GM20431 (cell line): Measurements from ENCODE around the gene RAB17.
"Not testable (repeated sequence)": the region's sequence is repeated elsewhere in the genome, so short reads cannot be mapped to it uniquely, and the experiment has no call there.

Source experiments
- in situ Hi-C: fragments of 300-500 bp; cut with MseI, MboI; formaldehyde crosslinking; loops from one replicate; pipeline ENCODE4 v1.15.0; 2020; ENCODE audit warnings: low sequenced_read_pairs; ENCODE audit not compliant: unreplicated experiment

RAB17 gene

DNA sequence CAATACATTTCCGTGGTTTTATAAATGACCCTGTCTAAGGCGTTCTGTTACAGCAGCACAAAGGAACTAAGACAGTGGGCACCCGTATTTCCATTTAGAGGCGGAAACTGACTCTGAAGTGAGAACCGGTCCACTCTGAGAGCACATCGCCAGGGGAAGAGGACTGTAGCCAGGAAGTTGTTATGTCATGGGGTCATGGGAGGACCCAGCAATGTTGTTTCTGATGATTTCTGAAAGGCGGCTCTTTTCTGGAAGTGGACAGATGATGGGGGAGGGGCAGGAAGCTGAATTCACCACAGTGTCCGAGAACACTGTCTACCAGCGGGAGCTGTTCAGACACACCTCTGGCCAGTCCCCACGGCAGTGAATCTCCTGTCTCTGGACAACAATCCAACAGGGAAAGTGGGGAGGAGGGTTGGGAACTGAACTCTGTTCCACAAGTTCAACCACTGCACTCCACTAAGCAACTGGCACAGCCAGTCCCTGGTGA, 34.7 kb upstream of the RAB17 start:
- in situ Hi-C loops = no loop called here

DNA sequence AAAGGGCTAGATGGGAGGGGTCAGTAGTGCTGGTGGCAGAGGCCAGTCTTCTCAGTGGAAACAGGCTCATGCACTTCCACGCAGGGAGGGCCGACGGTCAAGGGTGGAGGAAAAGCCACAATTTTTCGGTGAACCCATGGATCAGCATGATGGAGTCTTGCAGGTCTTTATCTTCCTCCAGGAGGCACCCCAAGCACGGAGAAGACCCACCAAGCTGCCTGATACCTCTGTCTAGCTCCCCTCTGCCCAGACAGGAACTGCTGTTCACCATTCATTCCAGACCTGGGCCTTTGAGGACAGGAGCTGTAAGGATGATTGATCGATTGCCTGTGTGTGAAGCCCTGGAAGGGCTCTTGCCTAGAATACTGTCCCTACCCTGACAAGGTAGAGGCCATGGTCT, 34.0 kb upstream of the RAB17 start:
- in situ Hi-C loops = no loop called here

DNA sequence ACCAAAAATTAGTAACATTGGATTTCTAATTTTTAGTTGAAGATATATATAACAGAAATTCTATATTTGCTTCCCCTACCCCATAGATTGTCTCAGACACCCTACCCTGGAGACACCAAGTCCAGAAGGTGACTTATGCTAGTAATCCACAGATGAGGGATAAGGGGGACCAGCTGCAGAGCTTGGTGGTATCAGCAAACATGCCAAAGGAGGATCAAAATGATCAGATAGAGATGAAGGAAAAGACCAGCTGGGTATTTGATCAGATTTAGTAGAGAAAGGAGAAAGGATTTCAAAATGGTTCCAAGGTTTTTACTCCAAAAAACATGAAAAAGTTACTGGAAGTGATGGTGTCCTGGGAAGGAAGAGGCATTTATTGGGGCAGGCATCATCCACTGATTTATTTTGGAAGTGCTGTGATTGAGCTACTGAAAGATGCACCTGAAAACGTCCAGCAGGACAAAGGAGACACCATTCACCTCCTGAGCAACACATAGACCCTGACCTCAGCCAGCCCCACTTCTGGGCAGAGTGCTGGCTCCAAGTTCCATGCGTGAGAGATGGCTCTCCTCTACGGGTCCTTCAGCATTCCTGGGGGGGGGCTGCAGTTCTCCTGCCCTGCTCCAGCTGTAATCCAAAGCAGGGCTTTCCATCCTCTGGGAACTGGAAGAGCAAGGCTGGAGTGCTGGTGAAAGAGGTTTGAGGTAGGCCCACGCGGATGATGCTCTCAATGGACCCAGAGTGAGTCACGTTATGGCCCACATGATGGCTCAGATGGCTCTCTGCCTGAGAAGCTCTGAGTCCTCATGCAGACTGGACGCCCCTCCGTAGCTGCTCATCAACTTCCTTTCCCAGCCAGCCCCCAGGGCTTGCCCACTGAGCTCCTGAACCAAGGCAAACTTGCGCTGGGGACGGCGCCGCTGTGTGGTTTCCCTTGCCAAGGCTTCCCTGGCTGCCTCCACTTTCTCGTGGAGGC, 33.2 kb upstream of the RAB17 start:
- in situ Hi-C loops = no loop called here

DNA sequence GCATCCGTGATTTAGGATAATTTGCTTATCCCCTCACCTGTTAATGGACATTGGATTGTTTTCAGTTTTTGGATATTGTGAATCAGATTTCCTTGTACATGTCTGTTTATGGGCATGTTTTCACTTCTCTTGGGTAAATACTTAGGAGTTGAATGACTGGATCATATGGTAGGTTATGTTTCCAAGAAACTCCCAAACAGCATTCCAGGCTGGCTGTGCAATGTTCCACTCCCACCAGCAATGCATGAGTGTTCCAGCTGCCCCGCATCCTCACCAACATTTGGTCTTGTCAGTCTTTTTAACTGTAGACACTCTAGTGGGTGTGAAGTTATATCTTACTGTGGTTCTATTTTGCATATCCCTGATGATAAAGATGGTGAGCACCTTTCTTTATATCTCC, 27.9 kb upstream of the RAB17 start:
- in situ Hi-C loops = no loop called here

DNA sequence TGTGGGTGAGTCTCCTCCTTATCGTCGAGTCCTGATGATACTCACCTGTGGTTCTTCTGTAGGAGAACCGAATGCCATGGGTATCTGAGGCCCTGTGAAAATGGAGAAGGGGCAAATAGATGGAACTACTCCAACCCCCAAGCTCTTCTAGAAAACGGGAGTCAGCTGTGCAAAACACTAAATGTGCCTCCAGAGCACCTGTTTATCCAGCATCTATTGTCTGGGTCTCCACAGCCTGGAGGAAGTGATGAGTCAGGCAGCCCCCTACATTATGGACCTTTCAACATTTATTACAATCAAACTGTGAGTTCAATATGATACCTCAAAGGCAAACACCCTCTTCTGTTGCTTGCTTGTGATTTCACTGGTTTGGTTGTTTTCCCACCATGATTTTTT, 27.1 kb upstream of the RAB17 start:
- in situ Hi-C loops = no loop called here

DNA sequence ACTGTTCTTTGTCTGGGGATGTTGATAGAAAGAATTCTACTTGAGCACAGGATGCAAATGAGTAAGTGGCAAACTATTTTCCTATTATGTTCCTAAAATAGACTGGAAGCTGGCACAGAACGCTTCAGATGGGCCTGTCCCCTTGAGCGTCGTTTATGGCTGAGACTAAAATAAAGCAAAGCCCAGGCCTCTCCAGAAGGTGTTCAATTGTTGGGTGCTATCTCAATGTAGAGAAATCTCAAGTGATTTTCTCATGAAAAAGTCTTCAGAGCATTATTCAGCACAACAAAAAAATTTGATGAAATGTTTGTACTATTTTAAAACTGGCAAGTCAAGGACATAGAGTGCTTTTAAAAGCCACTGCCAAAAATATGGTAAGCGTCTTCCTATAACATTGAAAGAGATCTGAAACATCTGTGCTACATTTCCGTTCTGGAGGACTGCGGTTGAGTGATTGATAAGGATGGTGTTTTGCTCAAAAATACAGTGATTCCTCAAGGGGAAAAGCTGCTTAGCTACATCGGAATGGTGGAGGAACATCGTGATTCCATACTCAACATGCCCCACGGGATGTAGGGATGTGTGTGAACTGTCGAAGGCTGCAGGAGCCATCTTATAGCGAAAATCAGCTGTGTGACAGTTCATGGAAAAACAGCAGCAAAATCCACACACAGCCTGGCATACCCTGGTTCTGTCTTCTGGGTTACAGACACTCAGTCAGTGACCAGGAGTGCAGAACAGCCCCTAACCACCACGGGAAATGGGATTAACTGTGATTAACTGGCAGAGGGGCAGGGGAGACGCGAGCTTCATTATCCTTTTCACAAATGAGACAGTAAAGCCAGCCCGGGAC, 26.4 kb upstream of the RAB17 start:
- in situ Hi-C loops = no loop called here

DNA sequence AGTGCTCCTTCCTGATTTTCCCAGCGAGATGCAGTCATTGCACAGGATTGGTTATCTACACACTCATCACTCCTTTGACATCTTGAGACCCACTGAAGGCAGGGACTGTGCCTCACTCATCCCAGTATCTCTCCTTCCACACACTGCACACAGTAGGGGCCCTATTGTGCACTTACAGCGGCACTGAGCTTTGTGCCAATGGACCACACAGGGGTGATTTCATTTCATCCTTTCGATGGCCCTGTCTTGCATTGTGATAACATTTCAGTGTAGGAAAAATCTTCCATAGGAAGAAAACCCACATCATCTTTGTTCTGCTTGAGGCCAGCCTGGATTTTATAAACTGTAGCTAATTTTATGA, 25.8 kb upstream of the RAB17 start:
- in situ Hi-C loops = no loop called here

DNA sequence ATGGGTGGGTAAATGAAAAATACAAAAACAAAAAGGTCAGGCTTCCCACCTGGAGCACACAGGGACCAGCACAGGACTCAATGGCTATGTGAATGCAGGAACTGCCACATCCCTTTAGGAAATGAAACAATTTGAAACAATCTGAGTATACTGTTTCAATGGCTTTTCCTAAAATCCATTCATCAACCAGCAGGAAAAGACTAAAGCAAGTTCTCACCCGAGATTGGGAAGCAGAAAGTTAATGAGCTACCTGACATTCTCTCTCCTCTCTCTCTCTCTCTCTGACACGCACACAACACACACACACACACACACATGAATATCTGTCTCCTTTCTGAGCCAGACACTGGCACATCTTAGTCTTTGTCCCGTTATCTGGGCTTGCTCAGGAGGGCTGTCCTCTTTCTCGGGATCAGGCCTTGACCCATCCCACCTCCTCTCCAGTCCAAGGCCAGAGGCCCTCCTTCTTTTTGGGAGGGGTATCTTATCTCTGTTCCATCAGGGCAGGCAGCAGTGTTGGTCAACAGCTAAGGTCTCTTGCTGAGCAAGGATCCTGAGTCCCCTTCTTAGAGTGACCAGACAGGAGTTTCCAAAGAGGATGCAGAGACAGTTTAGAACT, 25.2 kb upstream of the RAB17 start:
- in situ Hi-C loops = no loop called here

DNA sequence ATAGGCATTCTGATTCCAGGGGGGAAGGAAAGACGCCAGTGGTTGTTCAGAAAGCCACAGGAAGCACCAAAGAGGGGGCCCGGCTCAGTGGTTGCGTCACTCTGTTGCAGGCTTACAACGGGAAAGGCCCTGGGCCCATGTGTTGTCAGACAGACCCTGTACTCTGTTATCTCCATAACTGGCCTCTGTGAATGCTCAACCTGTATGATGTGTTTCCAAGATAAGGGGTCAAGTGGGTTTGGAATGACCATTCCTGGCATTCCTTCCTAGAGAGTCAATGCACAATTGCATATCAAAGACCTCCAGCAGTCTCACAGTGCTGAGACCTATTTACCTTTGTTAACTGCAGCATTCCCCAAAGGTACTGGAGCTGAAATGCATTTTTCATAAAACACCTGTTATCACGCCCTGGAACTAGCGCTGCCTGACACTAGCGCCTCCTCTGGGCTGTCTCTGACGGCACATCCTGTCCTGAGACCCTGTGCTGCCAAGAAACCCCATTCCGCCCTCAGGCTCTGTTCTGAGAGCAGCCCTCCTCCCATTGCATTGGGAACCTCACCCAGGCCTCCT, 23.7 kb upstream of the RAB17 start:
- in situ Hi-C loops = no loop called here

DNA sequence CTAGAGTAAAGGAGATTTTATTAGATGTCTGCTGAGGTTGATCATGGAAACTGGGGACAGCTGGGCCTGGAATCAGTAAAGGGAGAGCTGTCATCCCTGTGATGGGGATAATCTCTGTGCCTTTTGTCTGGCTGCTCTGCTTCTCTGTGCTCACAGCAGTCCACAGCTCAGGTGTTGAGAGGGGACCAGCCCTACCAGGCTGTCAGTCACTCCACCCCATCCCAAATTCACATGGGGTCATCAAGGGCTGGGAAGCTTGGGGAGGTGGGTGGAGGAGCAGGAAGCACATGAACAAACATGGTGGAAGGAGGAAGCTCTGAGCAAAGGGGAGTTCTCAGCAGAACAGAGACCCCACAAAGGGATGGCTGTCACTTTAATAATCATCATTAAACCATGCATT, 23.1 kb upstream of the RAB17 start:
- in situ Hi-C loops = no loop called here

DNA sequence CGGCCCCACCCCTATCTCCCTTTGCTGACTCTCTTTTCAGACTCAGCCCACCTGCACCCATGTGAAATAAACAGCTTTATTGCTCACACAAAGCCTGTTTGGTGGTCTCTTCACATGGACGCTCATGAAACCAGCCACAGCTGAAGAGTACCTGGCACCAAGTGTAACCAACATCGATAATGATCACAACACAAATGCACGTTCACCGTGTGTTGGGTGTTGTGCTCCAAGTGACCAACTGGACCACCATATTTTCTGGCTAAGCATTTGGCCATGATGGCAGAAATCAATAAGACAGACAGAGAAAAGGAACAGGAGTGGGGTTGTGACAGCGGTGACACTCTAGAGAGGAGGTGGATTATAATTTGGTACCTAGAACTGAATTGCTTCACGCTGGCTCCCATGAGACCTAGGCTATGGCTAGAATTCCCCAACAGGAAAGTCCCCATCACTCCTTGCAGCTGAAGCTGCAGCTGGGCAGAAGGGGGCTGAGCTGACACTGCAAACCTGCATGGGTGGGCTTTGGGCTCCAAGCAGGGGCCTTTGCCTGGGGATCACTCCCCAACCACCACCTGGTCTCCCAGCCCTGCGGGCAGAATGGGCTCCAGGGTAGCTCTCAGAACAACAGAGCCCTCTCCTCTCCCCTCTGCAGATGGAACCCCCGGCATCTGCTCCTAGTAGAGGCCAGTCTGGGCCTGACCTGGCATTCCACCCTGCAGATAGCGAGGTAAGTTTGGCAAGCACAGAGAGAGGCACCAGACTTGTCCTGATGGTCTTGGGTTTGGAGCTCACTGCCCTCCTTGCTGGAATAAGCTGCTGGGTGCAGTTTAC, 22.2 kb upstream of the RAB17 start:
- in situ Hi-C loops = no loop called here

DNA sequence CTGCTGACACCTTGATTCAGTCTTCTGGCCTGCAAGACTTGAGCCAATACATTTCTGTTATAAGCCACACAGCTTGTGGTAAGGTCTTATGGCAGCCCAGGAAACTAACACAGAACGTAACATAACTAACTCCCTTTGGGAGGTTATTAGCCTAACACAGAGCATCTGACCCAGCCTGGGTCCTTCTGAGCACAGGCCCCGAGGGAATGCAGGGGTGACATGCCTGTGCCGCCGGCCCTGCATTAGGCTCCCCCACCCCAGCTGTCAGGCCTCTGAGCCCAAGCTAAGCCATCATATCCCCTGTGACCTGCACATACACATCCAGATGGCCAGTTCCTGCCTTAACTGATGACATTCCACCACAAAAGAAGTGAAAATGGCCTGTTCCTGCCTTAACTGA, 16.0 kb upstream of the RAB17 start:
- in situ Hi-C loops = not testable (repeated sequence)

DNA sequence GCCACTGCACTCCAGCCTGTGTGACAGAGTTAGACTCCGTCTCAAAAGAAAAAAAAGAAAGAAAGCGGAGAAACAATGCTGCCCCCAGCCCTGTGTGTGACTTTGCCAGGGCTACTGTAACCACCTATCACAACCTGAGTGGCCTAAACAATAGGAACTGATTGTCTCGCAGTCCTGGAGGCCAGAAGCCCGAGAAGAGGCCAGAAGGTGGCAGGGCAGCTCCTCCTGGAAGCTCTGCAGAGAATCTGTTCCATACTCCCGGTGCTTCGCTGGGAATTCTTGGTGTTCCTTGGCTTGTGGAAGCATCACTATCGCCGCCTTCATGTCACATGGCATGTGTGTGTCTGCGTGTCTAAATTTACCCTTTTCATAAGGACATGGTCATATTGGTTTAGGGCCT, 14.4 kb upstream of the RAB17 start:
- in situ Hi-C loops = no loop called here

DNA sequence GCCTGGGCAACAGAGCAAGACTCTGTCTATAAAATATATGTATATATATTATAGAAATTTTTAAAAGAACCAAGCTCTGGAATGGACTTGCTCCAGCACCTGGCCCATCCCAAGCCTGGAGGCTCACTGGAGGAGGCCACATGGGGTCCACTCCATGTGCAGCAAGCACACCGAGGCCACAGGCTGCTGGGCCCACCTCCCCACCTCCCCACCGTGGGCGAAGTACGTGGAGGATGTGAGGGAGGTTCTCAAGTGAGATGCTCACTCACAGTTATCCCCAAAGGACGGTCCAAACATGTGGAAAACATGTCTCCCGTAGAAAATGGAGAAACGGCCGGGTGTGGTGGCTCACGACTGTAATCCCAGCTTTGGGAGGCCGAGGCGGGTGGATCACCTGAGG, 13.9 kb upstream of the RAB17 start:
- in situ Hi-C loops = no loop called here

DNA sequence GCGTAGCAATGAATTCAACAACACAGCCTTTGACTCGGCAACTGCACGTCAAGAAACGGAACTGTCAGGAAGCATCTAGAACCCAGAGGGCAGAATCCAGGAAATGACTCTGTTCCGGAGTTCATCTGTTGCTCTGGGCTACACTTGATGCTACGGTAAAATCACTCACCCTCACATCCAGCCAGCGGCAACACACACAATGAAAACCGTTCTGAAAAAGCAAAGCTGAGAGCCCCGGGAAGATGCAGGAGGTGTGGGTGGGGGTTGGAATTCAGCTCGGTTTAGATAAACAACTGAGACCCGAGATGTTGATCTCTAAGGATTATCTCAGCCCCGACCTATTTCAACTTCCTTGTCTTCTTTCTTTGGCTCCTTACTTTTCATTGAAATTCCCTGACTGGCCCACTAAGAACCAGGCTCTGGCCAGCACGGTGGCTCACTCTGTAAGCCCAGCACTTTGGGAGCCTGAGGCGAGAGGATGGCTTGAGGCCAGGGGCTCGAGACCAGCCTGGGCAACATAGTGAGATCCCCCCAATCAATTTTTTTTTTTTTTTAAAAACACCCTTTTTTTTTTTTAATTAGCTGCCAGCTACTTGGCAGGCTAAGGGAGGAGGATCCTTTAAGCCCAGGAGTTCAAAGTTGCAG, 13.3 kb upstream of the RAB17 start:
- in situ Hi-C loops = no loop called here

DNA sequence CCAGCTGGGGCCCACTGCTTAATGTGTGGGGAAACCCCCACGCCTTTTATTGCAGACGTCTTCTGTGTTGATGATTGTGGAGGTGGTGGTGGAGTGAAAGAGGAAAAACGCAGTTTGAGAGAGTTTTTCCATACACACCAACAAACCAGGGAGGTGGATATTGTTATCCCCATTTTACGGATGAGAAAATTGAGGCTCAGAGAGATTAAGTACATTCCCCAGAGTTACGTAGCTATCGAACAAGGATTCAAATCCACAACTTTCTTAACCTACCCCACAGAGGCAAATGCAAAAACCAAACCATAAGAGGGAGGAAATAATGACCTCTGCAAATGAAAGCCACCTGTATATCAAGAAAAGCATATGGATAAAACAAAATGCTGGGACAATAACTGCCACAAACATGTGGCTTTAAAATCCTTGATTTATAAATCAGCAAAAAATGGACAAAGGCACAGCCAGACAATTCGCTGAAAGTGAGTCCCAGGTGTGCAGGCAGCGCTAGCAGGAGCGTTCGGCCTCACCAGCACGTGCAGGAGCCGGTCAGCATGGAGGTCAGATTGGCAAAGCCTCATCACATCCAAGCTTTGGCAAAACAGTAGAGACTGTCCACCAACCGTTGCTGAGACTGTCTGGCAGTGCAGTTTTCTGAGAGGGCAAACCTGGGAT, 12.6 kb upstream of the RAB17 start:
- in situ Hi-C loops = no loop called here

DNA sequence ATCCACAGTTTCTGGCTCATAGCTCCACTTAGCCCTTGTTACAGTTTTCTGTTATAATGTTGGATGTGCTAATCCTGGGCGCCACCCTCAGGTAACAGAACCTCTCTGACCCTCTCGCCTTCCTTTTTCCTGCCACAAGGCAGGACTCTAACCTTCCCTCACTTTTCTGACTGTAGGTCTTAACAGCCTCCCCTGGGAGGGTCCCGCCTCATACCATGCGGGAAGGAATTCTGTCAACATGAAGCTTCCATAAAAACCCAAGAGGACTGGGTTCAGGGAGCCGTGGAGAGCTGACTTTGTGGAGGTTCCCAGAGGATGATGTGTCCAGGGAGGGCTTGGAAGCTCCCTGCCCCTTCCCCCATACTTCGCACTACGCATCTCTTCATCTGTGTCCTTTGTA, 11.9 kb upstream of the RAB17 start:
- in situ Hi-C loops = no loop called here

DNA sequence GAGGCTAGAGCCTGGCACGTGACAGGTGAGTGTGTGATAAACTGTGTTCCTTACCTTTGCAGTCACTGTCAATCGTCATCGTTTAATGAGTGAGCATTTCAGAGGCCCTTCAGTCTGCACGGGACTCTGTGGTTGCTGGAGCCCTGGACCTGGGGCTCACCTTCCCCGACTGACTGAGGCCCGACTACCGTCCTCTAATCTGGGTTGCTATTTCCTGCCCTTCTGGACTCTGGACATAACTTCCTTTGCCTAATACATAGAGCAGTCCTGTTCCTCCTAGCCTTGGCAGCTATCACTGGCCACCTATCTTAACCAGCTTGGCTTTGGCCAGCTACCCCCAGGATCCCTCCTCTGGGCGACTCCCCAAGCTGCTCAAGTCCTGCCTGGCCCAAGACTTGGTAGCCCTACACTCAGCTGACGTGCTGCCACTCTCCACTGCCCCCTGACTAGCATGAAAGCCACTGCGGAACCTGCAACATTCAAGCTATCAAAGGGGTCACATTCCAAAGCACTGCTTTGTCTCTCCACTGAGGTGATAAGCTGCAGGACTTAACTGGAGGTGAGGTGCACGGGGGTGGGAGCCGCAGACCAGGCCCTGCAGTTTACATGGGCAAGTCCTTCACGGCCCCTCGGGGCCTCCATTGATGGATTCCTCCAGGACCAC, 11.1 kb upstream of the RAB17 start:
- in situ Hi-C loops = no loop called here
